Subcutaneous adipose tissue (tissue), 4 donors: ENCODE measurements around the gene PLEKHM3. TPM values are rescaled to one million over a fixed set of nuclear protein-coding genes. Genes with fewer than 3 reads are reported as not detected.

Experiments used
- CTCF ChIP-seq: fragments of 450-650 bp; IDR thresholded peaks from one replicate; pipeline ENCODE4 v1.5.1; 2016; ENCODE audit warnings: low read depth, mild to moderate bottlenecking, control low read depth, antibody characterized with exemption, moderate library complexity
- total RNA-seq, 4 donors: library from RNA; depleted of rRNA; stranded (reverse); fragments of >200 nt; gene quantifications; one replicate each; pipeline ENCODE4 v1.1.0, GENCODE V29; 2016

The PLEKHM3 gene
- 10 to 100 TPM; 24.6 to 36.0 (median 26.2) TPM for total RNA-seq

- no peak for TF ChIP-seq CTCF
These were observed at the start of gene PLEKHM3 for GRCh38 chr2:208025037-208025813. PLEKHM3 (minus strand) TSS chr2:208025527; CDS start chr2:208001639, 23,888 bp downstream.

GRCh38 chr2:208074610-208075356 lies 49.5 kb upstream of the PLEKHM3 start:
- no peak for TF ChIP-seq CTCF

GRCh38 chr2:208072250-208072892 lies 47.0 kb upstream of the PLEKHM3 start:
- no peak for TF ChIP-seq CTCF

GRCh38 chr2:208069186-208069585 lies 43.9 kb upstream of the PLEKHM3 start:
- no peak for TF ChIP-seq CTCF

GRCh38 chr2:208066016-208066415 lies 40.7 kb upstream of the PLEKHM3 start:
- TF ChIP-seq CTCF, result no peak

GRCh38 chr2:208065476-208065875 lies 40.1 kb upstream of the PLEKHM3 start:
- no peak for TF ChIP-seq CTCF
